T-cell (primary cell): Measurements from ENCODE around the gene PHRF1. TPM values are rescaled to one million over a fixed set of nuclear protein-coding genes. Genes with fewer than 3 reads are reported as not detected.
A peak's percentile ranks its signal among the peaks of the same experiment; 100 is the strongest.
"Not testable (repeated sequence)": the region's sequence is repeated elsewhere in the genome, so short reads cannot be mapped to it uniquely, and the experiment has no call there.

Source experiments
- ATAC-seq, 4 experiments: fragments of 200-7000 bp in 3 of 4; fragments of 150-1000 bp in 1 of 4; cut with Tn5 transposase; replicated peaks in 1 of 4; 1 replicate in 3 of 4; 2 replicates in 1 of 4; pipeline ENCODE4 v1.10.0; 2021; ENCODE audit warnings: moderate library complexity in 3 of 4, mild to moderate bottlenecking in 2 of 4, moderate number of reproducible peaks in 1 of 4
- CTCF ChIA-PET, 2 donors: fragments of 300-600 bp; sonication (Branson Sonifier 250); formaldehyde crosslinking; loops; one replicate each; lab custom pipeline; 2022; ENCODE audit warnings: antibody characterized with exemption in 2 of 2; lab: Charles Lee
- POLR2A ChIA-PET, 2 donors: fragments of 300-600 bp; sonication (Branson Sonifier 250); formaldehyde crosslinking; loops; one replicate each; lab custom pipeline; 2022; ENCODE audit warnings: antibody characterized with exemption in 2 of 2; lab: Charles Lee
- DNase-seq, 35 experiments: peaks; one replicate each; pipeline versions ENCODE4 v3.0.0 to v3.0.0-alpha.2; 2013 to 2023
- H3K27ac ChIP-seq: one replicate; pipeline ENCODE4 v1.5.1; 2013; ENCODE audit warnings: low read length
- H3K27me3 ChIP-seq, 2 experiments: replicated peaks in 1 of 2; 1 replicate in 1 of 2; 2 replicates in 1 of 2; pipeline versions ENCODE4 v1.6.1 to v1.7.0; 2013; ENCODE audit warnings: low read length in 1 of 2, mixed read lengths in 1 of 2; ENCODE audit not compliant: control insufficient read depth in 2 of 2, insufficient read depth in 2 of 2; ENCODE audit errors: extremely low read depth in 1 of 2
- H3K36me3 ChIP-seq, 2 donors: 1 replicate in 1 of 2; 2 replicates in 1 of 2; pipeline versions ENCODE4 v1.6.1 to v1.7.0; 2013; ENCODE audit warnings: low read length in 1 of 2; ENCODE audit not compliant: control insufficient read depth in 2 of 2, insufficient read depth in 1 of 2; ENCODE audit errors: extremely low read depth in 1 of 2
- H3K4me1 ChIP-seq, 2 experiments: 1 replicate in 1 of 2; 2 replicates in 1 of 2; pipeline versions ENCODE4 v1.6.1 to v1.7.0; 2013; ENCODE audit warnings: low read length in 2 of 2, mixed read lengths in 1 of 2; ENCODE audit not compliant: insufficient read depth in 2 of 2, control insufficient read depth in 1 of 2; ENCODE audit errors: extremely low read depth in 1 of 2
- H3K4me3 ChIP-seq, 2 donors: 1 replicate in 1 of 2; 2 replicates in 1 of 2; pipeline versions ENCODE4 v1.5.1 to v1.7.0; 2013; ENCODE audit warnings: mild to moderate bottlenecking in 2 of 2, low read length in 1 of 2, moderate library complexity in 1 of 2; ENCODE audit not compliant: control insufficient read depth in 1 of 2; ENCODE audit errors: extremely low read depth in 1 of 2
- H3K9me3 ChIP-seq: 2 replicates; pipeline ENCODE4 v1.7.0; 2013
- H3K27ac Mint-ChIP-seq, 2 donors: one replicate each; pipeline ENCODE4 v1.8.0; 2020 to 2021; ENCODE audit warnings: mild to moderate bottlenecking in 2 of 2, mixed read lengths in 2 of 2
- H3K27me3 Mint-ChIP-seq, 2 donors: one replicate each; pipeline ENCODE4 v1.8.0; 2021 to 2022; ENCODE audit warnings: mixed read lengths in 2 of 2
- H3K36me3 Mint-ChIP-seq: one replicate; pipeline ENCODE4 v1.8.0; 2021; ENCODE audit warnings: mixed read lengths
- H3K4me1 Mint-ChIP-seq, 3 donors: one replicate each; pipeline ENCODE4 v1.8.0; 2020 to 2022; ENCODE audit warnings: mixed read lengths in 3 of 3, mild to moderate bottlenecking in 1 of 3
- H3K4me3 Mint-ChIP-seq, 3 donors: one replicate each; pipeline ENCODE4 v1.8.0; 2020 to 2022; ENCODE audit warnings: mild to moderate bottlenecking in 3 of 3, mixed read lengths in 3 of 3, moderate library complexity in 3 of 3
- H3K9me3 Mint-ChIP-seq, 3 donors: one replicate each; pipeline ENCODE4 v1.8.0; 2020 to 2022; ENCODE audit warnings: mixed read lengths in 3 of 3
- WGBS: methylation state at CpG from one replicate; pipeline ENCODE4 v1.1.5; 2013; ENCODE audit warnings: missing lambda C conversion rate; ENCODE audit not compliant: insufficient coverage; 5-methylcytosine and 5-hydroxymethylcytosine counted together
- total RNA-seq, 35 experiments: library from RNA in 6 of 35; stranded (reverse) in 6 of 35; fragments of 120-200 nt in 1 of 35; gene quantifications; one replicate each; pipeline versions ENCODE4 v1.2.1 to v1.2.4 and lab custom pipeline; 2013 to 2026

The PHRF1 gene
- total RNA-seq, 5 donors from 2014 or later (not counting 1 experiment from before 2014, with no cell fraction given): 40.2 to 69.4 (median 66.3) TPM

- Histone ChIP-seq H3K27me3 (peaks cover 0 to 17% of the 10 kb centered on the region in 2 experiments), H3K9me3 (no peaks in the 10 kb centered on the region), H3K4me1 (peaks cover 18 to 49% of the 10 kb centered on the region in 2 experiments), H3K4me3 (no peak overlapping the region), H3K36me3 (peaks cover 0 to 2% of the 10 kb centered on the region in 2 donors), H3K27ac (no peak overlapping the region)
- ChIA-PET CTCF (no interaction called here), POLR2A (interaction anchor here in 1 of 2 donors (0.6 kb wide), 1 partner anchor 160 kb away, joined by 6 read pairs; no protein-coding TSS in a partner anchor)
- no peak overlapping the region for H3K4me3 Mint-ChIP-seq
- peaks cover 0 to 5% of the 10 kb centered on the region in 2 donors for H3K27me3 Mint-ChIP-seq
- H3K36me3 Mint-ChIP-seq: no peaks in the 10 kb centered on the region
- 96% methylated on average over 13 of the region's 16 CpGs for WGBS
- no peak overlapping the region for H3K27ac Mint-ChIP-seq
- DNase-seq (no peak), ATAC-seq (no peak)
- no peaks in the 10 kb centered on the region for H3K9me3 Mint-ChIP-seq
- H3K4me1 Mint-ChIP-seq: peaks cover 28 to 30% (median 30%) of the 10 kb centered on the region in 3 donors
Observed at GRCh38 chr11:573146-573759, 3.0 kb upstream of the PHRF1 start.

- H3K4me3 ChIP-seq: peak overlapping the region; percentile 12 to 27
- H3K36me3 Mint-ChIP-seq, H3K27me3 Mint-ChIP-seq, H3K9me3 ChIP-seq, H3K36me3 ChIP-seq, CTCF ChIA-PET, H3K27ac ChIP-seq, POLR2A ChIA-PET, H3K9me3 Mint-ChIP-seq, ATAC-seq: not testable (repeated sequence)
- Mint-ChIP-seq H3K4me1 (peaks cover 36 to 38% (median 36%) of the 10 kb centered on the region in 3 donors), H3K27ac (peak overlapping the region; percentile 47 to 55), H3K4me3 (peak overlapping the region; percentile 84 to 89 (median 84))
- peak in 1 of 35 experiments; percentile 51 for DNase-seq
- 38% methylated on average over 8 of the region's 14 CpGs for WGBS
- peaks cover 0 to 17% of the 10 kb centered on the region in 2 experiments for H3K27me3 ChIP-seq
- peaks cover 20 to 55% of the 10 kb centered on the region in 2 experiments for H3K4me1 ChIP-seq
Observed at GRCh38 chr11:574031-574570, 2.2 kb upstream of the PHRF1 start.

- ChIA-PET CTCF (no interaction called here), POLR2A (no interaction called here)
- H3K4me3 ChIP-seq: peak overlapping the region; percentile 34 to 44
- H3K27ac Mint-ChIP-seq: peak overlapping the region; percentile 61 to 72
- no peak overlapping the region for H3K27ac ChIP-seq
- H3K36me3 ChIP-seq: peaks cover 0 to 6% of the 10 kb centered on the region in 2 donors
- H3K9me3 Mint-ChIP-seq: no peaks in the 10 kb centered on the region
- peaks cover 0 to 17% of the 10 kb centered on the region in 2 experiments for H3K27me3 ChIP-seq
- peaks cover 0 to 5% of the 10 kb centered on the region in 2 donors for H3K27me3 Mint-ChIP-seq
- no peaks in the 10 kb centered on the region for H3K36me3 Mint-ChIP-seq
- ATAC-seq: peak in 1 of 4 experiments; percentile 2
- peaks cover 42 to 45% (median 43%) of the 10 kb centered on the region in 3 donors for H3K4me1 Mint-ChIP-seq
- 28% methylated on average over 19 of the region's 25 CpGs for WGBS
- H3K4me1 ChIP-seq: peaks cover 27 to 55% of the 10 kb centered on the region in 2 experiments
- peak overlapping the region; percentile 84 to 89 (median 84) for H3K4me3 Mint-ChIP-seq
- H3K9me3 ChIP-seq: no peaks in the 10 kb centered on the region
- peak in 1 of 35 experiments; percentile 40 for DNase-seq
Observed at GRCh38 chr11:574632-575312, 1.5 kb upstream of the PHRF1 start.

- Mint-ChIP-seq H3K27ac (peak overlapping the region; percentile 61 to 72), H3K9me3 (no peaks in the 10 kb centered on the region), H3K4me3 (peak overlapping the region; percentile 84 to 89 (median 84)), H3K27me3 (peaks cover 0 to 5% of the 10 kb centered on the region in 2 donors), H3K36me3 (no peaks in the 10 kb centered on the region), H3K4me1 (peaks cover 46 to 50% (median 50%) of the 10 kb centered on the region in 3 donors)
- 1% methylated on average over 55 of the region's 81 CpGs for WGBS
- no peaks in the 10 kb centered on the region for H3K9me3 ChIP-seq
- peaks cover 0 to 17% of the 10 kb centered on the region in 2 experiments for H3K27me3 ChIP-seq
- POLR2A ChIA-PET: interaction anchor here in 1 of 2 donors (0.7 kb wide), 1 partner anchor 241 kb away, joined by 3 read pairs; no protein-coding TSS in a partner anchor
- CTCF ChIA-PET: interaction anchor here in 1 of 2 donors (0.5 to 1.3 kb wide), 4 partner anchors 20 to 151 kb away, joined by 3 to 12 read pairs (median 6); no protein-coding TSS in a partner anchor
- peak in 2 of 35 experiments; percentile 27 to 64 for DNase-seq
- H3K36me3 ChIP-seq: peaks cover 0 to 6% of the 10 kb centered on the region in 2 donors
- H3K27ac ChIP-seq: no peak overlapping the region
- H3K4me3 ChIP-seq: peak overlapping the region; percentile 34 to 44
- peak; percentile 4 to 64 (median 32) for ATAC-seq
- peaks cover 29 to 59% of the 10 kb centered on the region in 2 experiments for H3K4me1 ChIP-seq
Observed at GRCh38 chr11:575313-575995, 816 bp upstream of the PHRF1 start.

GRCh38 chr11:576811-577610, 741 bp downstream of the PHRF1 start:
- ChIA-PET CTCF (no interaction called here), POLR2A (interaction anchor here in 1 of 2 donors (0.5 kb wide), 1 partner anchor 8 kb away, joined by 3 read pairs; no protein-coding TSS in a partner anchor)
- Mint-ChIP-seq H3K4me1 (peaks cover 56 to 65% (median 61%) of the 10 kb centered on the region in 3 donors), H3K4me3 (peak overlapping the region; percentile 83 to 87 (median 84)), H3K36me3 (peaks cover 7% of the 10 kb centered on the region), H3K27ac (peak overlapping the region; percentile 83 to 86), H3K9me3 (no peaks in the 10 kb centered on the region), H3K27me3 (peaks cover 0 to 5% of the 10 kb centered on the region in 2 donors)
- ATAC-seq (no peak), DNase-seq (no peak)
- no peaks in the 10 kb centered on the region for H3K9me3 ChIP-seq
- H3K4me1 ChIP-seq: peaks cover 29 to 68% of the 10 kb centered on the region in 2 experiments
- 7% methylated on average over 40 of the region's 48 CpGs for WGBS
- peaks cover 0 to 13% of the 10 kb centered on the region in 2 experiments for H3K27me3 ChIP-seq
- H3K27ac ChIP-seq: no peak overlapping the region
- peak overlapping the region; percentile 74 to 93 for H3K4me3 ChIP-seq
- H3K36me3 ChIP-seq: peaks cover 6 to 14% of the 10 kb centered on the region in 2 donors
